IMR-90 (cell line): Measurements from ENCODE around the gene ONECUT1. TPM values are rescaled to one million over a fixed set of nuclear protein-coding genes. Genes with fewer than 3 reads are reported as not detected.

Source experiments
- ATAC-seq: fragments of 200-7000 bp; cut with Tn5 transposase; 2 replicates; pipeline ENCODE4 v1.9.1; 2020; ENCODE audit warnings: low read depth, mild to moderate bottlenecking, moderate library complexity
- BruUV-seq: library from RNA; stranded (reverse); fragments of 400-500 nt; replicated peaks from 2 replicates; lab custom pipeline; 2021; lab: Mats Ljungman, UMichigan
- CTCF ChIA-PET: fragments of 300-600 bp; formaldehyde crosslinking; extraction: SDS; loops from one replicate; lab custom pipeline; 2021; ENCODE audit warnings: antibody characterized with exemption; lab: Yijun Ruan, JAX
- POLR2A ChIA-PET: fragments of 300-600 bp; sonication (Branson Sonifier 250); formaldehyde crosslinking; loops from one replicate; lab custom pipeline; 2022; ENCODE audit warnings: antibody characterized with exemption; ENCODE audit not compliant: unreplicated experiment; lab: Charles Lee
- DNase-seq: peaks from one replicate; pipeline ENCODE4 v3.0.0; 2013
- H2AFZ ChIP-seq: replicated peaks from 2 replicates; pipeline ENCODE3; 2013; ENCODE audit warnings: low read length, mild to moderate bottlenecking; ENCODE audit not compliant: poor library complexity
- H2AK5ac ChIP-seq: 2 replicates; pipeline ENCODE4 v1.6.1; 2013; ENCODE audit warnings: low read depth, low read length, inconsistent platforms
- H2AK9ac ChIP-seq: replicated peaks from 2 replicates; pipeline ENCODE3; 2013; ENCODE audit warnings: mild to moderate bottlenecking, low read depth, low read length, moderate library complexity; ENCODE audit not compliant: poor library complexity
- H2BK120ac ChIP-seq: 2 replicates; pipeline ENCODE4 v1.6.1; 2013; ENCODE audit warnings: low read depth, low read length, inconsistent platforms
- H2BK15ac ChIP-seq: 3 replicates; pipeline ENCODE4 v1.6.1; 2013; ENCODE audit warnings: low read depth, low read length, inconsistent platforms
- H2BK20ac ChIP-seq: 2 replicates; pipeline ENCODE4 v1.6.1; 2013; ENCODE audit warnings: low read depth, mild to moderate bottlenecking, inconsistent platforms, low read length, moderate library complexity
- H2BK5ac ChIP-seq: 2 replicates; pipeline ENCODE4 v1.6.1; 2013; ENCODE audit warnings: mild to moderate bottlenecking, low read depth, low read length, inconsistent platforms; ENCODE audit not compliant: poor library complexity, severe bottlenecking
- H3K14ac ChIP-seq: replicated peaks from 2 replicates; pipeline ENCODE4 v1.6.1; 2013; ENCODE audit warnings: low read depth, low read length, inconsistent platforms
- H3K18ac ChIP-seq: 2 replicates; pipeline ENCODE4 v1.6.1; 2013; ENCODE audit warnings: low read depth, low read length, control low read depth
- H3K23ac ChIP-seq: 2 replicates; pipeline ENCODE4 v1.6.1; 2013; ENCODE audit warnings: low read depth, low read length, inconsistent platforms
- H3K27ac ChIP-seq: 2 replicates; pipeline ENCODE4 v1.5.1; 2013; ENCODE audit warnings: mild to moderate bottlenecking, control low read depth, low read length; ENCODE audit not compliant: insufficient read depth
- H3K27me3 ChIP-seq: 2 replicates; pipeline ENCODE4 v1.6.1; 2013; ENCODE audit warnings: low read length; ENCODE audit not compliant: control insufficient read depth, insufficient read depth
- H3K36me3 ChIP-seq: 2 replicates; pipeline ENCODE4 v1.6.1; 2013; ENCODE audit warnings: low read length, mixed read lengths; ENCODE audit not compliant: control insufficient read depth, insufficient read depth
- H3K4ac ChIP-seq: 2 replicates; pipeline ENCODE4 v1.6.1; 2013; ENCODE audit warnings: low read depth, low read length, inconsistent platforms
- H3K4me1 ChIP-seq: 2 replicates; pipeline ENCODE4 v1.6.1; 2013; ENCODE audit warnings: low read length, mixed read lengths; ENCODE audit not compliant: control insufficient read depth, insufficient read depth
- H3K4me2 ChIP-seq: 2 replicates; pipeline ENCODE4 v1.6.1; 2013; ENCODE audit warnings: low read depth, mild to moderate bottlenecking, control low read depth, low read length, moderate library complexity
- H3K4me3 ChIP-seq: 2 replicates; pipeline ENCODE4 v1.5.1; 2013; ENCODE audit warnings: low read depth, mild to moderate bottlenecking, control low read depth, low read length, moderate library complexity; ENCODE audit not compliant: insufficient read depth
- H3K56ac ChIP-seq: 2 replicates; pipeline ENCODE4 v1.6.1; 2013; ENCODE audit warnings: low read length, inconsistent platforms; ENCODE audit not compliant: insufficient read depth; ENCODE audit errors: extremely low read depth
- H3K79me1 ChIP-seq, 2 experiments: 2 replicates each; pipeline ENCODE4 v1.6.1; 2013; ENCODE audit warnings: low read length in 2 of 2, inconsistent platforms in 1 of 2, low read depth in 1 of 2
- H3K9ac ChIP-seq: 2 replicates; pipeline ENCODE4 v1.6.1; 2013; ENCODE audit warnings: low read depth, low read length, control low read depth
- H3K9me1 ChIP-seq: 2 replicates; pipeline ENCODE4 v1.6.1; 2013; ENCODE audit warnings: low read length, inconsistent platforms; ENCODE audit not compliant: insufficient read depth
- H3K9me3 ChIP-seq: 2 replicates; pipeline ENCODE4 v1.6.1; 2013; ENCODE audit warnings: low read length; ENCODE audit not compliant: control insufficient read depth, insufficient read depth
- H4K20me1 ChIP-seq: 2 replicates; pipeline ENCODE4 v1.6.1; 2013; ENCODE audit warnings: low read length, inconsistent platforms; ENCODE audit not compliant: insufficient read depth
- H4K5ac ChIP-seq: 2 replicates; pipeline ENCODE4 v1.6.1; 2013; ENCODE audit warnings: mild to moderate bottlenecking, low read depth, low read length, control low read depth
- H4K8ac ChIP-seq, 2 experiments: 2 replicates each; pipeline ENCODE4 v1.6.1; 2013; ENCODE audit warnings: low read depth in 2 of 2, low read length in 2 of 2, control low read depth in 1 of 2, inconsistent platforms in 1 of 2
- H4K91ac ChIP-seq: 2 replicates; pipeline ENCODE4 v1.6.1; 2013; ENCODE audit warnings: low read depth, low read length, inconsistent platforms; ENCODE audit not compliant: insufficient read depth
- CEBPB ChIP-seq: IDR thresholded peaks from 2 replicates; pipeline ENCODE4 v1.6.1; 2012; ENCODE audit warnings: low read depth, low read length, improper control_type of control experiment
- CHD1 ChIP-seq: IDR thresholded peaks from 2 replicates; pipeline ENCODE4 v1.6.1; 2012; ENCODE audit warnings: low read depth, low read length, improper control_type of control experiment
- CTCF ChIP-seq: conservative IDR thresholded peaks from 2 replicates; pipeline ENCODE4 v1.5.1; 2012; ENCODE audit warnings: mild to moderate bottlenecking, low read depth, low read length, improper control_type of control experiment
- FOS ChIP-seq: fragments of 150-350 bp; IDR thresholded peaks from 2 replicates; pipeline ENCODE4 v1.6.1; 2016; ENCODE audit warnings: low read depth, low read length
- MAZ ChIP-seq: IDR thresholded peaks from 2 replicates; pipeline ENCODE4 v1.6.1; 2012; ENCODE audit warnings: low read depth, mild to moderate bottlenecking, low read length, improper control_type of control experiment, moderate library complexity, borderline replicate concordance
- NFE2L2 ChIP-seq: fragments of 150-350 bp; IDR thresholded peaks from 2 replicates; pipeline ENCODE4 v1.6.1; 2016; ENCODE audit warnings: low read depth, mild to moderate bottlenecking, low read length
- POLR2A ChIP-seq: IDR thresholded peaks from 2 replicates; pipeline ENCODE4 v1.6.1; 2012; ENCODE audit warnings: mild to moderate bottlenecking, low read depth, low read length
- RCOR1 ChIP-seq: IDR thresholded peaks from 2 replicates; pipeline ENCODE4 v1.6.1; 2012; ENCODE audit warnings: mild to moderate bottlenecking, low read length, improper control_type of control experiment; ENCODE audit not compliant: insufficient replicate concordance
- RFX5 ChIP-seq: IDR thresholded peaks from 2 replicates; pipeline ENCODE4 v1.8.0; 2012; ENCODE audit warnings: low read depth, mild to moderate bottlenecking, low read length, moderate library complexity
- SMC3 ChIP-seq: fragments of 150-350 bp; IDR thresholded peaks from 2 replicates; pipeline ENCODE4 v1.6.1; 2016; ENCODE audit warnings: low read depth, mild to moderate bottlenecking, antibody characterized with exemption, low read length, moderate library complexity
- USF2 ChIP-seq: fragments of 150-350 bp; IDR thresholded peaks from 2 replicates; pipeline ENCODE4 v1.6.1; 2017; ENCODE audit warnings: mild to moderate bottlenecking, antibody characterized with exemption, low read length, low read depth
- WGBS, 2 experiments: methylation state at CpG; one replicate each; pipeline versions ENCODE4 v1.1.5 to v1.1.7; 2013; ENCODE audit warnings: missing lambda C conversion rate in 2 of 2; ENCODE audit not compliant: insufficient read length in 1 of 2; ENCODE audit errors: extremely low coverage in 2 of 2; 5-methylcytosine and 5-hydroxymethylcytosine counted together
- dilution Hi-C: fragments of 300-500 bp; cut with HindIII; formaldehyde crosslinking; loops from one replicate; pipeline ENCODE4 v1.14.3; 2018; ENCODE audit warnings: low sequenced_read_pairs; ENCODE audit not compliant: unreplicated experiment
- in situ Hi-C: fragments of 300-500 bp; cut with MboI; formaldehyde crosslinking; loops from 3 replicates; pipeline ENCODE4 v1.14.3; 2019; ENCODE audit warnings: low sequenced_read_pairs, inconsistent platforms, mixed read lengths
- intact Hi-C: fragments of 100-400 bp; cut with micrococcal nuclease; formaldehyde crosslinking; loops from 2 replicates; pipeline ENCODE4 v1.10.0; 2022
- polyA plus RNA-seq, 3 experiments: library from polyadenylated mRNA; depleted of rRNA; stranded (reverse); fragments of >200 nt; gene quantifications; 2 replicates each; pipeline ENCODE4 v1.2.3, GENCODE V29; 2012; ENCODE audit warnings: low replicate concordance in 1 of 3
- total RNA-seq: library from RNA; depleted of rRNA; stranded (reverse); fragments of >200 nt; gene quantifications from 2 replicates; pipeline ENCODE4 v1.2.3, GENCODE V29; 2012
- TF ChIP-seq, protein P1 (sequence below): fragments of 150-350 bp; IDR thresholded peaks from 2 replicates; pipeline ENCODE4 v1.6.1; 2016; ENCODE audit warnings: low read depth, mild to moderate bottlenecking, low read length, moderate library complexity, borderline replicate concordance

ONECUT1 gene
- total and polyA plus RNA-seq, 2 of the 4 experiments (the other 2 are of a cell fraction), result not detected

DNA sequence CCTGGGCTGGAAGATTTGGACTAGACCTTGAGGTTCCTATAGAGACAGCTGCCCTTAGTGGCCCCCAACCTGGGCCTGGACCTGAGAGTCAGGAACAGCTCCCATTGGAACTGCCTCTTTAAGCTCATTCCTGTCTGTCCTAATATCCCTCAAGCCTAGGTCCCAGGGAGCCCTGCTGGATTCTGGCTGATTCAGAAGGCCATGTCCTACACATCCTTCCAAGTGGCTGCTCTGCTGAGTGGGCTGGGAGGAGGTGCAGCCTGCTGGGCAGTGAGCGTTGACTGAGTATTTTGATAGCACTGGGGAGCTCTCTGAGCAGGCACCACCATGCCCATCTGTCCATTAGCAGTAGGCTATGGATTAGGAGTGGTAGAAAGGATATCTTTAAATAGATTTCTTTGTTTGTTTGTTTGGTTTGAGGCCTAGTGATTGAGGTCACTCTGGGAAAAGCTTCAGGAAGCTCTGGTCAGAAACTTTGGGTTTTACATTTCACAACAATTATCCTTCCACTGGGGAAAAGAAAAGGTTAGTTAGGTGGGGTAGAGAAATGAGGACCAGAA is 56.4 kb downstream of the ONECUT1 start:
- Histone ChIP-seq H4K91ac (no peak overlapping the region), H4K5ac (no peak overlapping the region), H3K27me3 (no peaks in the 10 kb centered on the region; the same call in 1 of the 2 replicates), H3K4me2 (no peak overlapping the region), H3K56ac (no peak overlapping the region), H2AK9ac (no peak overlapping the region), H3K9ac (no peak overlapping the region), H4K8ac (no peak overlapping the region), H3K23ac (no peak overlapping the region), H2AK5ac (no peak overlapping the region), H3K79me1 (no peaks in the 10 kb centered on the region), H3K9me3 (no peaks in the 10 kb centered on the region), H3K9me1 (no peaks in the 10 kb centered on the region), H3K4ac (no peak overlapping the region), H3K4me3 (no peak overlapping the region), H2BK20ac (no peak overlapping the region), H3K18ac (no peak overlapping the region), H3K36me3 (no peaks in the 10 kb centered on the region), H2BK5ac (no peak overlapping the region), H4K20me1 (no peaks in the 10 kb centered on the region), H3K27ac (no peak overlapping the region), H2BK120ac (no peak overlapping the region), H2AFZ (no peak overlapping the region), H3K14ac (no peak overlapping the region), H2BK15ac (no peak overlapping the region), H3K4me1 (no peaks in the 10 kb centered on the region)
- BruUV-seq, result no TSS peak
- WGBS, 2 experiments, result no CpG with 5 or more reads among the region's 1 CpG
- dilution Hi-C loops (no loop called here), in situ Hi-C loops (loop anchor here (10.0 kb wide), 1 partner anchor 399 kb away; no protein-coding TSS in a partner anchor), intact Hi-C loops (loop anchor here (2.0 to 10.0 kb wide), 3 partner anchors 55 to 401 kb away; partner anchors contain the start of genes ARPP19 and ATOSA)
- ChIA-PET POLR2A (no interaction called here), CTCF (interaction anchor here (0.5 to 1.3 kb wide), 5 partner anchors 474 to 955 kb away, joined by 3 read pairs; no protein-coding TSS in a partner anchor)
- TF ChIP-seq, protein P1, sequence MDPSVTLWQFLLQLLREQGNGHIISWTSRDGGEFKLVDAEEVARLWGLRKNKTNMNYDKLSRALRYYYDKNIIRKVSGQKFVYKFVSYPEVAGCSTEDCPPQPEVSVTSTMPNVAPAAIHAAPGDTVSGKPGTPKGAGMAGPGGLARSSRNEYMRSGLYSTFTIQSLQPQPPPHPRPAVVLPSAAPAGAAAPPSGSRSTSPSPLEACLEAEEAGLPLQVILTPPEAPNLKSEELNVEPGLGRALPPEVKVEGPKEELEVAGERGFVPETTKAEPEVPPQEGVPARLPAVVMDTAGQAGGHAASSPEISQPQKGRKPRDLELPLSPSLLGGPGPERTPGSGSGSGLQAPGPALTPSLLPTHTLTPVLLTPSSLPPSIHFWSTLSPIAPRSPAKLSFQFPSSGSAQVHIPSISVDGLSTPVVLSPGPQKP, result no peak
- TF ChIP-seq RCOR1 (no peak), SMC3 (no peak), RFX5 (no peak), USF2 (no peak), CHD1 (no peak), MAZ (no peak), POLR2A (no peak), CEBPB (no peak), NFE2L2 (no peak), FOS (no peak), CTCF (no peak)
- DNase-seq (no peak), ATAC-seq (no peak)
